ENCODE measurements around the gene GPD1L.
"Not testable (repeated sequence)": the region's sequence is repeated elsewhere in the genome, so short reads cannot be mapped to it uniquely, and the experiment has no call there.

Gene GPD1L

DNA sequence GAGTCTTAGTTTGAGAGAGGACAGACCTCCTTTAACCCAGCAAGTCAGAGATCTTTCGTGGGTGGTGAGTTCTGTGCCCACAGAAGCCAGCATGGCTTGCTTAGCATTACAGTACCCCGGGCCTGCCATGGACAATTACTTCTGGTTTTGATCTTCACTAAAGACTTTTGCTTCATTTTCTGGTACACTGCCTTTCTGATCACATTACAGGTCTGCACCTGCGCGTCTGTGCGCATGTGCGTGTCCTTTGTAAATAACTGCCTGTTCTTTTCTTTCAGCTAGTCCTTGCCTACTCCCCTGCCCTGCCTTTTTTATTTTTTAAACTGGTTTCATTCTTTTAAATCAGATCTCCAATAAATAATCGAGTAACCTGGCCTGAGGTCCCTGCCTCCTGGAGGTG, 74.9 kb downstream of the GPD1L start:
- DNase-seq (ENCODE audit: low read depth), result no peak

- no peak for DNase-seq (ENCODE audit: low read depth)
These were observed 75.4 kb downstream of the GPD1L start for GRCh38 chr3:32181796-32182195.

DNA sequence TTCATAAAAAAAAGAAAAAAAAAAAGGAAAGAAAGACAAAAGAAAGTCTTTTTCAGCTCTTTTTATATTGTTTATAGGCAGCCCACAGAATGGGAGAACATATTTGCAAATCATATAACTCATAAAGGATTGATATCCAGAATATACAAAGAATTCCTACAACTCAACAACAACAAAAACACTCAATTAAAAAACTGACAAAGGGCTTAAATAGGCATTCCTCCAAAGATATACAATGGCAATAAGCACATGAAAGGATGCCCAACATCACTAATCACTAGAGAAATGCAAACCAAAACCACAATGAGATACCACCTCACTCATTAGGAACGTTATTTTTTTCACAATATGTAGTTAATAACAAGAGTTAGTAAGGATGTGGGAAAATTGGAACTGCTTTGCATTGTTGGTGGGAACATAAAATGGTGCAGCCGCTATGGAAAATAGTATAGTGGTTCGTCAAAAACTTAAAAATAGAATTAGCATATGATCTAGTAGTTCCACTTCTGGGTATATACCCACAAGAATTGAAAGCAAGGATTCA, 77.8 kb downstream of the GPD1L start:
- DNase-seq (ENCODE audit: low read depth), result no peak

DNA sequence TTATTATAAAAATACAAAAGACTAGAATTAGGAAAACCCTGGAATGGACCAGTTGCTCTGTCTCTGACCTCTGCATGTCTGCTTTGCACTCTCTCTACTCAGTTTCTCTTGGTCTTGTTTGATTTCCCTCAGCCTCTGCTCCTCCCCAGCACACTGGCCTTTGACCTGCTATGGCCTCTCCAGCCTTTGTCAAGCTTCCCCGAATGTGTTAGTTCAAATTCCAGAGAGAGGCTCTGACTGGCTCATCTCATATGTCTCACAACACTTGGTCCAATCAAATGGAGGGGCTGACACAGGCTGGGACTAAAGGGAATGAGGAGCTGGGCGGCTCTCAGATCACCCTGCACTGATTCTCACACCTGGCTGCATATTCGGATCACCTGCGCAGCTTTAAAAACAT, 79.7 kb downstream of the GPD1L start:
- no peak for DNase-seq (ENCODE audit: low read depth)

DNA sequence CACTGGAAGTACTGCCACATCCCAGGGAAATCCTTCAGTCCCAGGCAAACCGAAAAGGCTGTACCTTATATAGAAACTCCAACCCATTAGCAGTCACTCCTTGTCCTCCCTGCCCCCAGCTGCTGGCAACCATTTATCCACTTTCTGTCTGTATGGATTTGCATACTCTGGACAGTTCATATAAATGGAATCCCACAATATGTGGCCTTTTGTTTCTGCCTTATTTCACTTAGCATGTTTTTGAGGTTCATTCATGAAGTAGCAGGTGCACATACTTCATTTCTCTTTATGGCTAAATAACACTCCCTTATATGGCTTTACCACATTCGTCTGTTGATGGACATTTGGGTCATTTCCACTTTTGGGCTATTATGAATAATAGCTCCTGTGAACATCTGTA, 80.5 kb downstream of the GPD1L start:
- DNase-seq (ENCODE audit: low read depth), result no peak

DNA sequence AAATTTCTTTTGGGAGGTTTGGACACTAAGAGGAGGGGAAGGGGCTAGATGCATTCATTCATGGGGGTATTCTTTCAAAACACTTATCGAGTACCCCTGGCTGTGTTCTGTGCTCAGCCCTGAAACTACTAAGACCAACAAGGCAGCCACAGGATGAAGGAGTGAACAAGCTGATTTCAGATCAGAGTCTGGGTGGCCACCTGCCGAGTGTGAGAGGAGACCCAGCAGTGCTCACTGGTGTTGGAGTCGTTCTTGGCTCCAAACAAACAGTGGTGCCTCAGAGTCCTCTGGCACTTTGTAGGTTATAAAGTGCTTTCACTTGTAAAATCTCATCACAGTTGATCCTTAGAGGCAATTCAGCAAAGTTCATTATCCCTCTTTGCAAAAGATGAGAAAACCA, 83.3 kb downstream of the GPD1L start:
- DNase-seq (ENCODE audit: low read depth), result no peak

- DNase-seq (ENCODE audit: low read depth), result not testable (repeated sequence)
These were observed 84.1 kb downstream of the GPD1L start for GRCh38 chr3:32190556-32190955.

- no peak for DNase-seq (ENCODE audit: low read depth)
These were observed 86.7 kb downstream of the GPD1L start for GRCh38 chr3:32193101-32193500.

DNA sequence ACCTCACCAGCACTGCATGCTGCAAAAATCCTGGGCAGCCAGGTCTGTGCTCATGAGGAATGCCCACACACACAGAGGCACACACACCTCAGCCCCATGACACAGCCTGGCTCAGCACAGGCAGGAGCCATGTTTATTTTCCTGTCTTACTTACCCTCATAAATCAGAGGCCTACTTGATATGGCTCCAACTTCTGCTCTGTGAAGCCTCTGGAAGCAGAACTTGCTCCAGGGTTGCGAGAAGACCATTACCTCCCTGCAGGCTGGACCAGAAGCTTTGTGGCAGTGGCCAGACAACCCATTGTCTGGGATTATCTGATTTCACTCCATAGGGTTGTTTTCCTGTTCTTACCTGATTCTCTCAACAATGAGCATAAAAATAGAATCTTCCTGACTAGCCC, 88.2 kb downstream of the GPD1L start:
- no peak for DNase-seq (ENCODE audit: low read depth)

DNA sequence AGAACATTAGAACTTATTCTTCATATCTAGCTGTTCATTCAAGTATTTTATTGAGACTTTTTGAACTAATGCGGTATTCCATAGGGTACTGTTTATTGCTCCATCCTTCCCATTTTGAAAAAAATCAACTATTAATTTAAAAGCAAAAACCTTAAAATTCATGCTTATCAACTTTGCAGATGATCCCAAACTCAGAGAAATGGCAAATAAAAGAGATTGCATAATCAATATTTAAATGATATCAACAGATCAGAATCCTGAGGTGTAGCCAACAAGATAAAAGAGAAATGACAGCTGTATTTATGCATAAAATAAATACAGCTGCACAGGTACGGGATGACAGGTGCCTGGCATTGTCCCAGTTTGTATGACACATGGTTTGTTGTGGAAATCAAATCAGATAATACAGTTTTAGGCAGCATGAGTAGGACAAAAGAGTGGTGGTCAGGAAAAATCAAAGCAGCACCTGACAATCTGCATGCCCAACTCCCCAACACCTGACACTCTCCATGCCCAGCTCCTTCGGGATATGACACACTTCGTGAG, 89.6 kb downstream of the GPD1L start:
- no peak for DNase-seq (ENCODE audit: low read depth)

DNA sequence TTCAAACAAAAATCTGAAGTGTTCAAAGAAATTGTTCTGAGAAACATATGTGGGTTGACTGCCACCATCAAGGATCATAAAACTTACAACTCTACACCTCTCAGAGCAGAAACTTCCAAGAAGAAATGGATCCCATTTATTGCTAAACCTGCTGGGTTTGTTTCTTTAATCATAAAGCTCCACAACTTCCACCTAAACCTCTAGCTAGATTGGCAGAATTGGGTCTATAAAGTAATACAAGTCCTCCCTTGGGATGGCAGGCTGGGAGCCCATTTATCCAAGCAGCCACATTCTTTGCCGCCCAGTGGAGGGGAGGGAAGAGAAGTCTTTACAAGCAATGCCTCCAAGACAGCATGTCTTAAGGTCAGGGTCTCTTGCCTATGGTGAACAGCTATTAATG, 91.6 kb downstream of the GPD1L start:
- no peak for DNase-seq (ENCODE audit: low read depth)

GRCh38 chr3:32198714-32199113, 92.3 kb downstream of the GPD1L start:
- DNase-seq (ENCODE audit: low read depth), result no peak

GRCh38 chr3:32200490-32200889, 94.1 kb downstream of the GPD1L start:
- DNase-seq (ENCODE audit: low read depth), result no peak

DNA sequence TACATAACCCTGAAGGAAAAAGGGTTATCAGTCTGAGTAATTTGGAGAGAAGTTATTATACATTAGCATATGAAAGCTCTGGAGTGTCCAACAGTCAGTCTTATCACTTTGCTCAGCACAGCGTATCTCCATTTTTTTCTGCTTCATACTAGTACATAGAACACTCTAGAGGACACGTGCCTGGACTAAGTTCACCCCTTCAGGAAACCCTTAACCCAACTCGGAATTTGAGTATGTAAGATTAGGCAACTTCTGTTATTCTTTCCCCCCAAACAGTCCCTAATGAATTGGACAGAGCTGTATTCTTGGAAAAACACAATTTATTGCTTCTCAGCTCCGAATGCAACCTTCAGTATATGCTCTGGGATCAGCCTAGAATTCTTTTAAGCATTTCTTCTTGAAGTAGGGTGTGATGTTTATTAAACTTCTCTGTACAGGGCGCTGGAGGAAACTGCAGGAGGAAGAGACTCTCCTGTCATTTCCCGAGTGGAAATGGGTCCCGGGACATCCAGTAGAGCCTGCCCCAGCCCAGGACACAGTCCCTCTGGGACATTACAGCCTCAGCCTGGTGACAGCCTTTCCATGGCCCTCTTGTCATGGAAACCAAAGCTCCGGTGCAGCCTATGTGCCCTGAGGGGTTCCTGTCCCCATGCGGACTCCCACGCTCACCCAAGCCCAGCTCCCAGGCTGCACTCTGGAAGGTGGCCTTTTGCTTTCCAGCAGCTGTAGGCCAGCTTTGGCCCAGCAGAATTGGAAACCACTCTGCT, 94.8 kb downstream of the GPD1L start:
- DNase-seq (ENCODE audit: low read depth), result no peak

- no peak for DNase-seq (ENCODE audit: low read depth)
These were observed 96.1 kb downstream of the GPD1L start for GRCh38 chr3:32202496-32202895.

DNA sequence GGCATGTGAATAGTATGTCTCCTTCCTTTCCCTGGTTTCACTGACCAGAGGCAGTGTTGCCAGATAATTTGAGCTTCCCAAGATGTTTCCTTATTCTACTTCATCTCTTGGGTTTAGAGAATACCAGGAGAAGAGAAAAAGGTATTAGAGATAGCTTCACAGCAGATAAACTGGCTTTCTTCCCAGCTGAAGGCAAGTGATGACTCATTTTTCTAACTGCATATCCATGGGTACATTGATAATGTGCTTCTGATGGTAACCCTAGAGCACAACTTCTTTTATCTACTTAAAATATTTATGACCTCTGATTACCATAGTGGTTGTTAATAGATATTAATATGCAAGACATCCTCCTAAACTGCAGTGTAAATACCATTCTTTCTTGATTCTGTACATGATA, 97.4 kb downstream of the GPD1L start:
- DNase-seq (ENCODE audit: low read depth), result no peak

- DNase-seq (ENCODE audit: low read depth), result no peak
These were observed 102.0 kb downstream of the GPD1L start for GRCh38 chr3:32208447-32208846.

DNA sequence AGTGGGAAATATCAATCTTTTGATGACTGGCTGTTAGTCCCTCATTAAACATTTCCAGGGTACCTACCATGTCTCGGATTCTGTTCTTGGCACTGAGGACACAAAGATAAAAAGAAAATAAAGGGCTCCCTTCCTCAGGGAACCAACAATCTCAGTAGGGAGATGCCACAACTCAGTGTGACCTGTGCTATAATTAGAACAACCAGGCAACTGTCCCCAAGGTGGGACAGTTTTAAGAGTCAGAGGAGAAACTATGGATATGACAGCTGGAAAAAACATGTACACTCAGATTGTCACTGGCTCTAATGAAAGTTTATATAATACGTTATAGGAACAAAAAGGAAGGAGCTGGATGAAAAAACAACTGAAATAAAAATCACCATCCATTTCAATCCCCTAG, 108.8 kb downstream of the GPD1L start:
- no peak for DNase-seq (ENCODE audit: low read depth)

GRCh38 chr3:32216172-32216783, 109.9 kb downstream of the GPD1L start:
- no peak for DNase-seq (ENCODE audit: low read depth)

DNA sequence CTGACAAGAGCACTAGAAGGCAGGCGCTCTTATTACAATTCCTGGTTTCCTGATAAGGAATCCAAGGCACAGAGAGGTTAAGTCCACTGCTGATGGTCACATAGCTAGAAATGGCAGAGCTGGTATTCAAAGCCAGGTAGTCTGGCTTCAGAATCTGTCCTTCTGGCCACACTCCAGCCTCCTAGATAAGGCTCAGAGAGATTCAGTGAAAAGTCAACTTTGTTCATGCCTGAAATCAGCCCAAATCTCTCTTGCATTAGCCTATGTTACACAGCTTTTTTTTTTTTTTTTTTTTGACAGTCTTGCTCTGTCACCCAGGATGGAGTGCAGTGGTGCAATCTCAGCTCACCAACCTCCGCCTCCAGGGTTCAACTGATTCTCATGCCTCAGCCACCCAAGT, 110.9 kb downstream of the GPD1L start:
- DNase-seq (ENCODE audit: low read depth), result no peak
